COR-L47 (cell line): Measurements from ENCODE around the gene PTPN14.
A peak's percentile ranks its signal among the peaks of the same experiment; 100 is the strongest.
"Not testable (repeated sequence)": the region's sequence is repeated elsewhere in the genome, so short reads cannot be mapped to it uniquely, and the experiment has no call there.

Source experiments
- DNase-seq: peaks from one replicate; lab custom pipeline; 2025; lab: John Stamatoyannopoulos, UW

Gene PTPN14

GRCh38 chr1:214541693-214542092 lies 9.7 kb downstream of the PTPN14 start:
- DNase-seq = no peak

- DNase-seq = no peak
These were observed 10.2 kb downstream of the PTPN14 start for GRCh38 chr1:214541206-214541605.

GRCh38 chr1:214540324-214540723 lies 11.1 kb downstream of the PTPN14 start:
- DNase-seq = no peak

- no peak for DNase-seq
These were observed 12.9 kb downstream of the PTPN14 start for GRCh38 chr1:214538496-214538895.

- no peak for DNase-seq
These were observed 13.4 kb downstream of the PTPN14 start for GRCh38 chr1:214537872-214538473.

GRCh38 chr1:214537219-214537618 lies 14.2 kb downstream of the PTPN14 start:
- peak; percentile 20 for DNase-seq

- no peak for DNase-seq
These were observed 19.3 kb downstream of the PTPN14 start for GRCh38 chr1:214532070-214532469.

- no peak for DNase-seq
These were observed 25.8 kb downstream of the PTPN14 start for GRCh38 chr1:214525535-214526019.

GRCh38 chr1:214524824-214525223 lies 26.6 kb downstream of the PTPN14 start:
- no peak for DNase-seq

- no peak for DNase-seq
These were observed 28.1 kb downstream of the PTPN14 start for GRCh38 chr1:214523124-214523824.

GRCh38 chr1:214521458-214521857 lies 29.9 kb downstream of the PTPN14 start:
- DNase-seq = not testable (repeated sequence)

GRCh38 chr1:214520544-214521165 lies 30.7 kb downstream of the PTPN14 start:
- DNase-seq = no peak

GRCh38 chr1:214518361-214518760 lies 33.0 kb downstream of the PTPN14 start:
- no peak for DNase-seq

- no peak for DNase-seq
These were observed 34.7 kb downstream of the PTPN14 start for GRCh38 chr1:214516434-214517326.

- DNase-seq = no peak
These were observed 35.6 kb downstream of the PTPN14 start for GRCh38 chr1:214515544-214516433.

- no peak for DNase-seq
These were observed 36.5 kb downstream of the PTPN14 start for GRCh38 chr1:214514819-214515383.

- no peak for DNase-seq
These were observed 37.2 kb downstream of the PTPN14 start for GRCh38 chr1:214514032-214514818.

- DNase-seq = no peak
These were observed 38.0 kb downstream of the PTPN14 start for GRCh38 chr1:214513394-214513793.

GRCh38 chr1:214511639-214511998 lies 39.8 kb downstream of the PTPN14 start:
- no peak for DNase-seq
